Astrocyte (in vitro differentiated cells and primary cell): ENCODE data around the gene BLTP3A.

Experiments
- CTCF ChIP-seq: IDR thresholded peaks from 2 replicates; pipeline ENCODE4 v1.5.1; 2011; ENCODE audit warnings: low read depth, mild to moderate bottlenecking, inconsistent platforms, low read length, moderate library complexity; ENCODE audit not compliant: insufficient read depth
- EZH2 ChIP-seq: IDR thresholded peaks from 2 replicates; pipeline ENCODE4 v1.6.1; 2012; ENCODE audit warnings: mild to moderate bottlenecking, low read length, inconsistent platforms; ENCODE audit not compliant: insufficient read depth

GRCh38 chr6:34810936-34811632 lies 19.2 kb downstream of the BLTP3A start:
- TF ChIP-seq CTCF (no peak), EZH2 (no peak)
